Measurements from ENCODE around the gene BRCC3.
"Not testable (repeated sequence)": the region's sequence is repeated elsewhere in the genome, so short reads cannot be mapped to it uniquely, and the experiment has no call there.

BRCC3 gene

GRCh38 chrX:155148166-155148565, 76.9 kb downstream of the BRCC3 start:
- DNase-seq = not testable (repeated sequence)

- peak; percentile 37 for DNase-seq
These were observed 77.6 kb downstream of the BRCC3 start for GRCh38 chrX:155148724-155149537.

GRCh38 chrX:155169881-155170280, 98.6 kb downstream of the BRCC3 start:
- no peak for DNase-seq

Measured in NCI-H82 (cell line).